Muscle of back (tissue), 11 donors: ENCODE data around the gene PBRM1. TPM values are rescaled to one million over a fixed set of nuclear protein-coding genes. Genes with fewer than 3 reads are reported as not detected.

Experiments
- DNase-seq, 3 donors: peaks; one replicate each; pipeline versions ENCODE4 v3.0.0 to v3.0.0-alpha.2; 2013
- polyA plus RNA-seq, 10 donors: library from polyadenylated mRNA; unstranded; fragments of 120-200 nt; gene quantifications; one replicate each; pipeline ENCODE4 v1.2.1, GENCODE V29; 2013; ENCODE audit not compliant: insufficient read length in 10 of 10

The PBRM1 gene
- polyA plus RNA-seq, 10 donors, result 38.1 to 62.2 (median 46.3) TPM

DNA sequence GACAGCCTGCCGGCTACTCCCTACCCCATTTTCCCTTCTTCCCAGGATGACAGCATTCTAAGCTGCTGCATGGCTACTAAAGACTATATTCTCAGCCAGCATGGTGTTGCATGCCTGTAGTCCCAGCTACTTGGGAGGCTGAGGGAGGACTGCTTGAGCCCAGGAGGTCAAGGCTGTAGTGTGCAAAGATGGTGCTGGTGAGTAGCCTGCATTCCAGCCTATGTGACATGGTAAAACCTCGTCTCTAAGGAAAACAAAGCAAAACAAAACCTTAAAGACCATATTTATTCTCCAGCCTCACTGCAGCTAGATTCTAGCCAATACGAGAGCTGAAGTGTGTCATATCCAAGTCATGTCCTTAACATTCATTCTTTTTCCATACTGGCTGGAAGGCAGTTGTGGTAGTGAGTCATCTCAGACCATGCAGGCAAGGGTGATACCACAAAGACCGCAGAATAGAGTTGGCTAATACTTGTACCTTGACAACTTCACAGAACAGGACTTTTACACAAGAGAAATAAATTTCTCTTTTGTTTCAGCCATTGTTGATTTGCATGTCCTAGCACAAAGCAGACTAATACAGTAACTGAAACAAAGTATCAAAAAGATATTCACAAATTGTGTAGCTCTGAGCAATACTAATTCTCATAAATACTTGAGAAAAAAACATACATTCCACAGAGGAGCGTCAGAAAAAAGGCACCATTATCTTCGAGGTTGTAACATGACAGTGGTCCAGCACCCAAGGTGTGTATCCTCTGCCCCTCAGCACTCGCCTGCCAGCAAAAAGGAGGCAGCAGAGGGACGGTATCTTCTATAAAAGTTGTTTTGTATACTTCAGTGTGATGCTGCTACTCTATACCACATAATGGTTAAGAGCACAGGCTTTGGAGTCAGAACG, 14.8 kb downstream of the PBRM1 start:
- peak in 2 of 3 donors; percentile 7 to 98 for DNase-seq

GRCh38 chr3:52663098-52663497, 22.6 kb downstream of the PBRM1 start:
- no peak for DNase-seq

- DNase-seq, result no peak
Measured at GRCh38 chr3:52660046-52660445, 25.7 kb downstream of the PBRM1 start.

DNA sequence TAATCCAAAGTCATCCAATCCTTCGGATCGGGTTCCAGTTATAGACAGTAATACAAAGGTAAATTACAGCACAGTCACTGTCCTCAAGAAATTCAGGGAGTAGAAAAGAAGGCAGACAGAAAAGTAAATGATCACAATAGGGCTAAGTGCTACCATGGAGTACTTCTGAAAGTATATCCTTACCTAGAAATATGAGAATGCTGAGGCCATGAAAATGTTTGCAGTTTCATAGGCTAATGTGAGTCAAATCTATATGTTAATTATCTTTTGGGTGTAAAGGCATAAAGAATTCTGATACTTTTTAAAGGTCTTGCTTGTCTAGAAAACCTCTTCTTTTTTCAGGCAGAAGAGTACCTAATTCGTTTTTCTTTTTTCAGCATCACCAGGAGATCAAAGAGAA, 29.8 kb downstream of the PBRM1 start:
- no peak for DNase-seq

GRCh38 chr3:52651592-52651991, 34.1 kb downstream of the PBRM1 start:
- no peak for DNase-seq

DNA sequence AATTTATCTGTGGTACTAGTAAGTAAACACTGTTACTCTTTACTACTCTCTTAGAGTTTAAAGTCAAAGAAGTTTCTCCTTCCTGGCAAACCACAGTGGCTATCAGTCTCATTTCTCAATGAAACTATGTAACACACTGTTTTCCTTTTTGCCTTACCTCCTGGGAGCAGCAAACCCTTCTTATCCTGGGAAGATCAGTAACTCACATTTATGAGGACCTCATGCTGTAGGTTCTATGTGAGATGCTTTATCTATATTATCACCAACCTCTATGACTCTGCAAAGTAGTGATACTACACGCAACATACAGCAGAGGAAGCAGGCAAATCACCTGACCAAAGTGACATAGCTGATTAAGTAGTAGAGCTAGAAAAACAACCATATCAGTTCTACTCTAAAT, 35.3 kb downstream of the PBRM1 start:
- DNase-seq, result no peak

- no peak for DNase-seq
Measured at GRCh38 chr3:52649461-52650210, 36.1 kb downstream of the PBRM1 start.

- DNase-seq, result no peak
Measured at GRCh38 chr3:52645549-52645948, 40.2 kb downstream of the PBRM1 start.

- DNase-seq, result no peak
Measured at GRCh38 chr3:52636673-52637072, 49.0 kb downstream of the PBRM1 start.

DNA sequence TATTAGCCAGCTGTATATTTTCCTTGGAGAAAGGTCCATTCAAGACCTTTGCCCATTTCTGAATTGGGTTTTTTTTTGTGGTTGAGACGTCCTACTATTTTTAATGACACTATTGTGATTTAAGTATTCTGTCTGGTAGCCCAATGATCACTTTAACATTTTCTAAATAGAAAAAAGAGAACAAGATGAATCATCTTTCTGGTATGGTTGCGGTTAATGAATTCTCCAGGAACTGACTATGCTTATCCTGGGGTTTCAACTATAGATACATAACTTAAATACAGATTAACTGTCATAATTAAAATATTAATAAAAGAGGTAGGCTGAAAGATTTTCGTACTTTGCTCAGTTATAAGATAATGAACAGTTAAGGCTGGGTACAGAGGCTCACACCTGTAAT, 51.9 kb downstream of the PBRM1 start:
- DNase-seq, result no peak

DNA sequence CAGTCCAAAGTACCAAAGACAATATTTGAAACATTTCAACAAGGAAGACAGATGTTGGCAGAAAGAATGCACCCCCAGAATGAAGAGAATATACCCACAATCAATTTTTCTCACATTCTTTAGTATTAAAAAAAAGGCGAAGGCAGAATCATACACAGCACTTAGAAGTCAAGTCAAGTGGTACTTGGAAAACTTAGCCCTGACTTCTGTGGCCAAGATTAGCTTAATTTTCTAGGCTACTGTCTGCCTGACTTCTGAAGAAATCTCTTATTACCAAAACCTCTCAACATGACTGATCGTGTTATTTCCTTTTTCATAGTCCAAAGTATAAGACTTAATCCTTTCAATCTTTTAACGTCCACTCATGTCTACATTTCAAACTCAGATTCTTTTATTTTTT, 60.7 kb downstream of the PBRM1 start:
- no peak for DNase-seq

DNA sequence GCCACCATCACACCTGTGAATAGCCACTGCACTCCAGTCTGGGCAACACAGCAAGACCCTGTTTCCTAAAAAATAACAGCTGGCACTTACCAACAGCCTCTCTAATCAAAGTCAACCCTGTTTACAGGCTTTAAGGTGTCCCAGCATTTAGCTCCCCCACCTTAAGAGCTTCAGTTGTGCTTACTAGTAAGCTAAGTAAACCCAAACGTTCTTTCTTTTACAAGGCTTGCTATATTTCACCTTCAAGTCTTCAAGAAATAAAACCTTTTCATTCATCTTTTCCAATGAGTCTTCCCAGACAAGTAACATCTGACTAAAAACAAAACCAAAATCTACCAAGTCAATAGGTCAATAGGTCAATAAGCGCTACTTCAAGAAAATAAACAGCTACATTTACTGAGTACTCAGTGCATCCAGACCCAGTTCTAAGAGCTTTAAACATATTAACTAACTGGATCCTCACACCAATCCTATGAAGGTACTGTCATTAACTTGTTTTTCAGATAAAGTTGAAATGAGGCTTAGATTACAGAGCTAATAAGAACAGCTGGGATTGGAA, 62.4 kb downstream of the PBRM1 start:
- no peak for DNase-seq

- no peak for DNase-seq
Measured at GRCh38 chr3:52620580-52620979, 65.1 kb downstream of the PBRM1 start.

- DNase-seq, result no peak
Measured at GRCh38 chr3:52615166-52615565, 70.5 kb downstream of the PBRM1 start.

DNA sequence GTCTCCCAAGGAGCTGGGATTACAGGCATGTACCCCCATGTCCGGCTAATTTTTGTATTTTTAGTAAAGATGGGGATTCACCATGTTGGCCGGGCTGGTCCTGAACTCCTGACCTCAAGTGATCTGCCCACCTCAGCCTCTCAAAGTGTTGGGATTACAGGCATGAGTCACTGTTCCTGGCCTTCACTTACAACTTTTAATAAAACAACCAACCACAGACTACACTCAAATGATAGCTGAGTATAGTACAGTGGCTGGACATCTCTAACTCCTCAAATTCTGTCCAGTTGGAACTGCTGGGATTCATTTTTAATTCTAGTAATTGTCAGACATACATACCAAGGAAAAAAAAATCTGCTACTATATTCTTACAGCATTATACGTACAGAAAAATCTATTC, 71.0 kb downstream of the PBRM1 start:
- no peak for DNase-seq

- DNase-seq, result peak in 1 of 3 donors; percentile 4
Measured at GRCh38 chr3:52609316-52609815, 76.3 kb downstream of the PBRM1 start.

- no peak for DNase-seq
Measured at GRCh38 chr3:52608337-52608736, 77.4 kb downstream of the PBRM1 start.

- peak in 1 of 3 donors; percentile 3 for DNase-seq
Measured at GRCh38 chr3:52606373-52607085, 79.2 kb downstream of the PBRM1 start.

GRCh38 chr3:52600258-52600657, 85.5 kb downstream of the PBRM1 start:
- DNase-seq, result no peak

- no peak for DNase-seq
Measured at GRCh38 chr3:52596658-52597265, 89.0 kb downstream of the PBRM1 start.

GRCh38 chr3:52593103-52593502, 92.6 kb downstream of the PBRM1 start:
- DNase-seq, result no peak
